HG03469 (cell line): Measurements from ENCODE around the gene GLG1.
"Not testable (repeated sequence)": the region's sequence is repeated elsewhere in the genome, so short reads cannot be mapped to it uniquely, and the experiment has no call there.

ENCODE experiments used
- ATAC-seq: cut with Tn5 transposase; IDR thresholded peaks from one replicate; pipeline ENCODE4 v1.9.1; 2021; ENCODE audit warnings: mild to moderate bottlenecking, moderate library complexity, moderate number of reproducible peaks; ENCODE audit not compliant: unreplicated experiment

The GLG1 gene

DNA sequence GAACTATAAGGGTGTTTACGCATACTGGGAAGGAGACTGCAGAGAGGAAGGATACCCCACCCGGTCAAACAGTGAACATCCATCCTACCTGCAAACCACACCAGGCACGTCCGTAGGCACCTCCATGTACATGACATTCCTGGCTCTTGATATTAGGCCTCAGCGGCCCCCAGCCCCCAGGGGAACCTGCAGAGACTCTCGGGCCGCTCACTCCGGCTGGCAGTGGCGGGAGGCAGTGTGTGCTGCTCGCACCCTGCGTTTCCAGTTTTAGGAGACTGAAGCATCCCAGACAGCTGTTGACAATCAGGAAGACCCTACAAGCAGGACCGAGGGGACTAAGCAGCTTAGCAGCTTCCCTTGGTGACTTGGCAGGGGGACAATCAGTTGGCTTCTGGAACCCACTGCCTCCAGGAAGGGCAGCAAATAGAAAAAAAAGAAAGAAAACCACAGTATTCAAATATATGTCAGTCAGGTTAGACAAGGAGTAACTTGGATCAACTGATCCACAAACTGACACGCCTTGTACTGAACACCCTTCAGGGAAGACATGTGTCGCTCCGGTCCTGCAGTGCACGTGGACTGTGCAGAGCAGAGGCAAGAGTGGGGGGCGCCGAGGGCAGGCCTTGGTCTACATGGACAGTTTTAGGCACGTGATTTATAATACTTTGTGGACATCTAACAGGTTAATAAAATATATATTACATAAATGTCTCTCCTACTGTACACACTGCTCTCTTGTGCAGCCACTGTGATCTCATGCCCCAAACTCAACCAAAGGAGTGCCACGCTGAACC lies 155.8 kb downstream of the GLG1 start:
- ATAC-seq, result no peak

DNA sequence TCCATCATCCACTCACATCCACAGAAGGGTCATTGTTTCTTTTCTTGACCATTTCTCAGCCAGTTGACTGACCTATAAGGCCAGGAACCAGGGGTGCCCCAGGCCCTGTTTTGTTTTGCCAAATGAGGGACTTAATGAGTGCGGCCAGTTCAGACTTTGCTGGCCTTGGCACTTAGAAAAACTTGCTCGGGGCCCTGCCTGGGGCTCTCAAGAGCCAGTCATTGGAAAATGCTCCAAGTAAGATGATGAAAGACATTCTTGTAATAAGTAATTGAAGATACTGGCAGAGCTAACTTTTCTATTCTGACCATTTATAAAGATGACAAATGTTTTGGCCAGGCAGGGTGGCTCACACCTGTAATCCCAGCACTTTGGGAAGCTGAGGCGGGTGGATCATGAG lies 156.7 kb downstream of the GLG1 start:
- ATAC-seq, result no peak

- no peak for ATAC-seq
Measured at GRCh38 chr16:74449470-74449869, 157.4 kb downstream of the GLG1 start.

DNA sequence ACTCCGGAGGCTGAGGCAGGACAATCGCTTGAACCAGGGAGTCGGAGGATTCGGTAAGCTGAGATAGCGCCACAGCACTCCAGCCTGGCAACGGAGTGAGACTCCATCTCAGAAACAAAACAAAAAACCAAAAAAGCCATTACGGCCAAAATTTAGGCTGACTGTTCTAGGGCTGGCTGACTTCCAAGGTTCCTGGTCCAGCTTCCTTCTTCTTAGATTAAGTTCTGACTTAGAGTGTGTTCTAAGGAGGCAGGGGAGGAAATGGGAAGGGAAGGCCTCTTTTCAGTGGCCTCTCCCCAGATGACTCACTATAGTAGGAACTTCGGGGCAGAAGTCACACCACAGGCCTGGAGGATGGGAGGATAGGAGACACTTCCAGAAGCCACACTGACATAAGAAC lies 157.9 kb downstream of the GLG1 start:
- ATAC-seq, result no peak

GRCh38 chr16:74447578-74447977 lies 159.3 kb downstream of the GLG1 start:
- no peak for ATAC-seq

DNA sequence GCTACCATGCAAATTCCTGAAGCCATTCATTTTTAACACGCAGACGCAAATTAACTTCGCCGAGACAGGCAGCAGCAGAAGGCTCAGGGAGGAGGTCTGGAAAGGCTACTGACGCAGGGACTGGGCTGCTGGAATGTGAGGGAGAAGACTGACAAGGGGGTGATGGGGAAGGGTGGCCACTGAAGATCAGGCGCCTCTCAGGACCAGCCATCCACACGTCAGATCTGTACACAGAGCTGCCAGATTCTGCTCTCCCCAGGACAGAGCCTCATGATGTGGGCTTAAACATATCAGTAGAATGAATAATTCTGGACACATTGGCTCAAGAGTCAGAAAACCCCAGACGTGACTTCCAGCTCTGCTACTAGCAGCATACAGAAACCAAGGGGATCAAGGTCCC lies 160.0 kb downstream of the GLG1 start:
- ATAC-seq, result no peak

- ATAC-seq, result not testable (repeated sequence)
Measured at GRCh38 chr16:74443624-74444346, 163.1 kb downstream of the GLG1 start.

GRCh38 chr16:74439685-74440084 lies 167.2 kb downstream of the GLG1 start:
- no peak for ATAC-seq

GRCh38 chr16:74438492-74438979 lies 168.4 kb downstream of the GLG1 start:
- ATAC-seq, result no peak

DNA sequence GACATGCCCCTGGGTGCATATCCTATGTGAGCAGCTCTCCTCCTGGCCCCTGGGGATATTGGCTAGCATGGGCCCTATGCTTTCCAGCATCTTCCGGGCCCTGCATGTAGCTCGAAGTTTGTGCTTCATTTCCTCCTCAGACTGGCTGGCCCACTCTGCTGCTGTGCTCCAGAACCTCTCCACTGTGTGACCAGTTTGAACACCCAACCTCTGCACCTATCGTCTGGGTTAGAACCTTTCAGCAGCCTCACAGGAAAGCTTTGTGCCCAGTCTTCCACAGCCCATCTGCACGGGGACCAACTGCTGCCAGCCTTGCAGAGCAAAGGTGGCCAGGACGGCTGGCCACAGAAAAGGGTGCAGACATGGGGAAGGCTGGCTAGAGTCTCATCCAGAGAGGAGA lies 175.4 kb downstream of the GLG1 start:
- ATAC-seq, result no peak

DNA sequence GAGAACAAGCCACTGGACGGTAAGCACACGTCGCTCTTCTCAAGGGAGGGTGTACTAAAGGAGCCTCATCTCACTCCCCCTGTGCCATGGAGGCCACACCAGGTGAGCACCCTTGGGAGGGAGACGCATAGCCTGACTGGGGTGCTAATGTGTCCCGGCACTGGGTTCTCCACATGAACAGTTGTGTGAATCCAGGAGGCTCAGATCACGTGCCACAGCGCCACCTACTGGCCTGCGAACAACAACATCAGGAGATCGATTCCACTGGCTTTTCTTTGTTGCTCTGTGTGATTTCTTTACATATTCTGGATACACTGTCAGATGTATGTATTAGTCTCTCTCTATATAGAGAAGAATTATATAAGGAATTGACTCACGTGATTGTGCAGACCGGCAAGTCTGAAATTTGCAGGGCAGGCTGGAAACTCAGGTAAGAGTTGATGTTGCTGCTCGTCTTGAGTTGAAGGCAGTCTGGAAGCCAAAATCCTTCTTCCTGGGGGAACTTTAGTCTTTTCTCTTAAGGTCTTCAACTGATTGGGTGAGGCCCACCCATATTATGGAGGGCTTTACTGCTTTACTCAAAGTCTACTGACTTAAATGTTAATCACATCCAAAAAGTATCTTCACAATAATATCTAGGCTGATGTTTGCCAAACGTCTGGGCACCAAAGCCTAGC lies 176.7 kb downstream of the GLG1 start:
- ATAC-seq, result not testable (repeated sequence)

DNA sequence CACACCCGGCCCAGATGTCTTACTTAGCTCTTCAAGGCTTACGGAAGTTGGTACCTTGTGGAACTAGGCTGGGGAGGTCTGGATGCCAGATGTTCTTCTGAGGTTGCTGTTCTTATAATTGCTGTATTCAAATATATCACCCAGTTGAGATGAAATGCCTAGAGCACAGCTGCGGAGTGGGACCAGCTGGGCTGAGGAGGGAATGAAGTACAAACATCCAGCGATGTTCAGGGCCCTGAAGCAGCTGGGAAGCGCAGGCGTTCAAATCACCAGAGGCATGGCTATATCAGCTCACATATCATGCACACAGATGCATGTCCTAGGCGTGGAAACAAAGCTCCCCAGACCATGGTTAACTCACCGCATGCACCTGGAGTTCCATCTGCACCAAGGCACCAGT lies 178.4 kb downstream of the GLG1 start:
- ATAC-seq, result not testable (repeated sequence)

DNA sequence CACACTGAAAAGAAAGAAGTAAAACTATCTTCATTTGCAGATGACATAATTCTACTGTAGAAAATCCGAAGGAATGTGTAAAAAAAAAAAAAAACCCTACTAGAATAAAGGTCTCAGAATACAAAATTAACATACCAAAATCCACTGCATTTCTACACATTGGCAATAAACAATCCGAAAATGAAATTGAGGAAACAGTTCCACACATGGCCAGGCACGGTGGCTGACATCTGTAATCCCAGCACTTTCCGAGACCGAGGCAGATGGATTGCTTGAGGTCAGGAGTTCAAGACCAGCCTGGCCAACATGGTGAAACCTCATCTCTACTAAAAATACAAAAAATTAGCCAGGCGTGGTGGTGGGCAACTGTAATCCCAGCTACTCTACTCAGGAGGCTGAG lies 181.2 kb downstream of the GLG1 start:
- not testable (repeated sequence) for ATAC-seq

- not testable (repeated sequence) for ATAC-seq
Measured at GRCh38 chr16:74423721-74424120, 183.2 kb downstream of the GLG1 start.

DNA sequence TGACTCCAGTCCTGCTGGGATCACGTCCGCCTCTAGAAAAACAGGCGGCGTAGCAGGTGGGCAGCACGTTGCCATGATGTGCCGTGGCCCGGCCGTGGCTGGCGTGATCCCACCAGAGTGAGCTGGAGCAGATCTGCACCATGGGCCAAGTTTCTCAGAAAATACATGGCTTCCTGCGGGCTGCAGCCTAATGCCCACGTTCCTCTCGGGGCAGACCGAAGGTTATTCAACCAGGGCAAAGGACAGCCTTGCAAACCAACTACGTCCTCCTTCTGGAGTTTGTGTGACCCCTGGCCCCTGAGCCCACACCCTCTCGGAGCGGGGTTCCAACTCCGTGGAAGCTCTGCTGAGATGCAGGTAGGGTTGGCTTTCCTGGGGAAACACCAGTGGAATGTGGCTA lies 184.8 kb downstream of the GLG1 start:
- ATAC-seq, result not testable (repeated sequence)

DNA sequence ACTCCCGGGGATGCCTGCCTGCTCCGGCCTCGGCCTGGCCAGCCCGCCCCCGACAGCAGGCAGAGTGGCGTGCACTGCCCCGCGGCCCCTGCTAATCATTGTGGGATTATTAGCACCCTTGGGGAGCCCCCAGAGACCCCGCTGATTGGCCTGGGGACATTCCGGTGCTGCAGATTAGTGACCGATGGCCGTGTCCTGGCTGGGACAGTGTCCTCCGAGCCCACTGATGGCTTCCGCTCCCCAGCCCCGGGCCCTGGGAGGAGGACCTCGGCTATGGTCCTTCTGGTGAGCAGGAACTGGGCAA lies 185.5 kb downstream of the GLG1 start:
- not testable (repeated sequence) for ATAC-seq

DNA sequence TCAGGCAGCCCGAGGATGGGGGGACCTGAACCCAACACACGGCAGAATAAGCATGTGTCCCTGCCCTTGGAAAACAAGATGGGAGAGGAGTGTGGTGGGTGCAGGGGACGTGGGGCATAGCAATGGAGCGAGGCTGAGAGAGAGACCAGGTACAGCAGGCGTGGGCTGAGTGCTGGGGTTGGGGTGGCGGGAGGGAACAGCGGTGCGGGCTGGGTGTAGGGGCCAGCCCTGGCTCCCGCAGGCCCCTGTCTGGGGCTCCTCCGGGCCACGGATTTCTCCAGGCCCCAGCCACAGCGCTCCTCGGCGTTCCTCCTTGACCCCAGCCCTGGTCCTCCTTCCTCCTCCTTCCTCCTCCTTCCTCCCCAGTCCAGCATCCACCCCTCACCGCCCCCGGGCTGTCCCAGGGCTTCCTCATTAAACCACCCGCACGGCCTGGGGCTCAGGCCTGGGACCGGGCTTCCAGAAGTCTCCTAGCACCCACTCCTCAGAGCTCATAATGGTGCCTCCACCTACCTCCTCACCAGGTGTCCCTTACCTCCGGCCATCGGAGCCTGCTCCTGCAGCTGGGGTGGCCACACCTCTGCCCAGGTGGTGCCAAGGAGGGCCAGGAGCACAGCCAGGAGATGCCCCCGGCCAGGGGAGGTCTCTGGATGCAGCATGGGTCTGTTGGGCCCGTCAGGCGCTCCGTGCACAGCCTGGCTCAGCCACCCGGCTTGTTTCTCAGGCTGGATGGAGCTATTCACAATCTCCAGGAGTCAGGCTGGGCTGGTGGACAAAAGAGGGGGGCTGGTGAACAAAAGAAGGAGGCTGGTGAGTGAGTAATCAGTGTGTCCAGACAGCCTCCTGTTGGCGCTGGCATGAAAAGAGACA lies 186.1 kb downstream of the GLG1 start, which contains the start of gene CLEC18B:
Gene CLEC18B, minus strand, starts transcription at position 867 of the 870 bp plus-strand sequence. Its CDS starts 208 bp downstream, at position 659.
- ATAC-seq, result not testable (repeated sequence)

GRCh38 chr16:74419811-74420210 lies 187.1 kb downstream of the GLG1 start:
- not testable (repeated sequence) for ATAC-seq

DNA sequence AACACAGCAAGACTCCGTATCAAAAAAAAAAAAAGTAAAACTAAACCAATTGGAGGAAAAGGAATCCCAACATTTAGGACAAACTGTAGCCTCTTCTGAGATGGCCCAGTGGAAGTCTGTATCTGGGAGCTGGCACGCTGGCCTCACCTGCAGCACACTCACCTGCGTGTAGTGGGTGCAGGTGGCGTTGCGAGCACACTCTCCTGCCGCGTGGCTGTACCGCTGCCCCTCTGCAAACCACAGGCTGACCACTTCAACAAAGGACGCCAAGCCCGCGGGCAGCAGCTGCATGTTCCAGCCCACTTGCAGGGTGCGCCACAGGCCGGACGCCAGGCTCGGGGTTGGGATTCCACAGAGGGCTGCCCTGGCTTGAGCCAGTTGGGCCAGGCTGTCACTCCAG lies 189.0 kb downstream of the GLG1 start:
- not testable (repeated sequence) for ATAC-seq

DNA sequence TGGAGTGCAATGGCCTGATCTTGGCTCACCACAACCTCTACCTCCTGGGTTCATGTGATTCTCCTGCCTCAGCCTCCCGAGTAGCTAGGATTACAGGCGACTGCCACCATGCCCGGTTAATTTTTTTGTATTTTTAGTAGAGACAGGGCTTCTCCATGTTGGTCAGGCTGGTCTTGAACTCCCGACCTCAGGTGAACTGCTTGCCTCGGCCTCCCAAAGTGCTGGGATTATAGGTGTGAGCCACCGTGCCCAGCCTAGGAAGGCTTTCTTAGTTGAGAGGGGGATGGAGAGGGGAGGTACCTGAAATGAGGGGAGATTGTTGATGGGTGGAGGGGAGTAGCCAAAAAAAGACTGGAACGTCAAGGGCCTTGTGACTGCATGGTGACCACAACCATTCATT lies 193.0 kb downstream of the GLG1 start:
- not testable (repeated sequence) for ATAC-seq

- ATAC-seq, result not testable (repeated sequence)
Measured at GRCh38 chr16:74413485-74413884, 193.4 kb downstream of the GLG1 start.
